ENCODE results near the gene KIRREL3. TPM values are rescaled to one million over a fixed set of nuclear protein-coding genes. Genes with fewer than 3 reads are reported as not detected.

The KIRREL3 gene
- total and polyA plus RNA-seq, 2 of the 4 experiments (the other 2 are of a cell fraction) = 10.9 to 15.9 TPM

GRCh38 chr11:126748100-126748791, 252.3 kb downstream of the KIRREL3 start:
- no peak overlapping the region for H2BK15ac ChIP-seq (ENCODE audit: low read depth, low read length)
- intact Hi-C loops (cut with micrococcal nuclease) = no loop called here

More at GRCh38 chr11:126748100-126748791, 252.3 kb downstream of the KIRREL3 start:
- Histone ChIP-seq H4K5ac (ENCODE audit: low read depth, low read length) (no peak overlapping the region), H3K79me1 (ENCODE audit: low read depth in 1 of 2, low read length in 2 of 2) (peaks cover 3 to 7% of the 10 kb centered on the region in 2 experiments; a peak in 1 of 4 replicates), H3K4ac (ENCODE audit: low read depth, low read length) (no peak overlapping the region), H2BK20ac (ENCODE audit: low read depth, low read length) (no peak overlapping the region), H3K9ac (ENCODE audit: low read depth, low read length) (no peak overlapping the region), H3K36me3 (ENCODE audit: control insufficient read depth, insufficient read depth, low read length) (no peaks in the 10 kb centered on the region), H3K4me2 (ENCODE audit: low read depth, low read length) (no peak overlapping the region), H3K56ac (ENCODE audit: extremely low read depth, insufficient read depth, low read length) (no peak overlapping the region), H3K4me3 (ENCODE audit: insufficient read depth, low read depth, low read length) (no peak overlapping the region), H3K9me1 (ENCODE audit: insufficient read depth, low read length) (0 out of 2 replicates have a peak, but pooled peaks cover 2% of the 10 kb centered on the region), H2AFZ (replicated peaks; ENCODE audit: low read length, poor library complexity) (no peak overlapping the region), H3K9me3 (ENCODE audit: control insufficient read depth, insufficient read depth, low read length) (no peaks in the 10 kb centered on the region), H4K20me1 (ENCODE audit: insufficient read depth, low read length) (no peaks in the 10 kb centered on the region), H3K23ac (ENCODE audit: low read depth, low read length) (no peak overlapping the region), H2BK5ac (ENCODE audit: low read depth, low read length, poor library complexity, severe bottlenecking) (no peak overlapping the region), H2AK5ac (ENCODE audit: low read depth, low read length) (no peak overlapping the region), H3K4me1 (ENCODE audit: control insufficient read depth, insufficient read depth, low read length) (peaks cover 8% of the 10 kb centered on the region), H4K91ac (ENCODE audit: insufficient read depth, low read depth, low read length) (no peak overlapping the region; the same call in 1 of the 2 replicates), H4K8ac (ENCODE audit: low read depth in 2 of 2, low read length in 2 of 2) (no peak overlapping the region), H3K27ac (ENCODE audit: insufficient read depth, low read length) (no peak overlapping the region), H3K27me3 (ENCODE audit: control insufficient read depth, insufficient read depth, low read length) (no peaks in the 10 kb centered on the region), H2AK9ac (replicated peaks; ENCODE audit: low read depth, low read length, poor library complexity) (no peak overlapping the region), H2BK120ac (ENCODE audit: low read depth, low read length) (no peak overlapping the region), H3K18ac (ENCODE audit: low read depth, low read length) (no peak overlapping the region), H3K14ac (replicated peaks; ENCODE audit: low read depth, low read length) (no peak overlapping the region)
- ChIA-PET CTCF (interaction anchor here (0.6 kb wide), 1 partner anchor 60 kb away, joined by 6 read pairs; no protein-coding TSS in a partner anchor), POLR2A (ENCODE audit: unreplicated experiment) (no interaction called here)
- in situ Hi-C loops (cut with MboI; ENCODE audit: low sequenced_read_pairs) (no loop called here), dilution Hi-C loops (cut with HindIII; ENCODE audit: low sequenced_read_pairs, unreplicated experiment) (no loop called here)
- DNase-seq (no peak), ATAC-seq (ENCODE audit: low read depth) (no peak)
- BruUV-seq (replicated peaks) = no TSS peak
- 65% methylated on average over 11 of the region's 17 CpGs; no CpG with 5 or more reads in 1 of the 2 experiments for WGBS, 2 experiments (ENCODE audit: extremely low coverage in 2 of 2, insufficient read length in 1 of 2)
- TF ChIP-seq RFX5 (IDR thresholded peaks at IDR 0.05; ENCODE audit: low read depth, low read length) = no peak
- TF ChIP-seq FOS (IDR thresholded peaks at IDR 0.05; ENCODE audit: low read depth, low read length) = no peak
- TF ChIP-seq CHD1 (IDR thresholded peaks at IDR 0.05; ENCODE audit: low read depth, low read length) = no peak
- TF ChIP-seq POLR2A (IDR thresholded peaks at IDR 0.05; ENCODE audit: low read depth, low read length) = no peak
- TF ChIP-seq NFE2L2 (IDR thresholded peaks at IDR 0.05; ENCODE audit: low read depth, low read length) = no peak
- no peak for TF ChIP-seq MAFK (IDR thresholded peaks at IDR 0.05; ENCODE audit: low read depth, low read length)
- TF ChIP-seq CEBPB (IDR thresholded peaks at IDR 0.05; ENCODE audit: low read depth, low read length) = no peak
- no peak for TF ChIP-seq ELK1 (IDR thresholded peaks at IDR 0.05; ENCODE audit: borderline replicate concordance, low read depth, low read length)
- TF ChIP-seq RCOR1 (IDR thresholded peaks at IDR 0.05; ENCODE audit: insufficient replicate concordance, low read length) = no peak
- TF ChIP-seq USF2 (IDR thresholded peaks at IDR 0.05; ENCODE audit: low read depth, low read length) = no peak
- TF ChIP-seq SMC3 (IDR thresholded peaks at IDR 0.05; ENCODE audit: low read depth, low read length) = no peak
- no peak for TF ChIP-seq BHLHE40 (IDR thresholded peaks at IDR 0.05; ENCODE audit: low read depth, low read length)
- no peak for TF ChIP-seq RAD21 (IDR thresholded peaks at IDR 0.05; ENCODE audit: low read length)
- no peak for TF ChIP-seq CTCF (conservative IDR thresholded peaks at IDR 0.05; ENCODE audit: low read depth, low read length)
- no peak for TF ChIP-seq MAZ (IDR thresholded peaks at IDR 0.05; ENCODE audit: borderline replicate concordance, low read depth, low read length)
- no peak for TF ChIP-seq MXI1 (IDR thresholded peaks at IDR 0.05; ENCODE audit: borderline replicate concordance, low read depth, low read length)

All from IMR-90 (cell line).